OCI-M2 (cell line): ENCODE measurements around the gene EPS8L1.

Experiments
- DNase-seq: peaks from one replicate; lab custom pipeline; 2025; ENCODE audit not compliant: unreplicated experiment; lab: John Stamatoyannopoulos, UW

The EPS8L1 gene

GRCh38 chr19:55114566-55115145 lies 39.0 kb downstream of the EPS8L1 start:
- no peak for DNase-seq

- no peak for DNase-seq
Observed at GRCh38 chr19:55115446-55116065, 39.9 kb downstream of the EPS8L1 start.

- no peak for DNase-seq
Observed at GRCh38 chr19:55116232-55116858, 40.7 kb downstream of the EPS8L1 start.

- DNase-seq: no peak
Observed at GRCh38 chr19:55116859-55117662, 41.4 kb downstream of the EPS8L1 start, which contains the start of gene PPP1R12C. Gene PPP1R12C (minus strand): TSS chr19:55117637. CDS start chr19:55117543, 94 bp downstream.

GRCh38 chr19:55117663-55118391 lies 42.2 kb downstream of the EPS8L1 start:
- peak; percentile 84 for DNase-seq

- DNase-seq: no peak
Observed at GRCh38 chr19:55118401-55118991, 42.8 kb downstream of the EPS8L1 start.

- DNase-seq: no peak
Observed at GRCh38 chr19:55119053-55119452, 43.4 kb downstream of the EPS8L1 start.

GRCh38 chr19:55131421-55131820 lies 55.8 kb downstream of the EPS8L1 start:
- no peak for DNase-seq

GRCh38 chr19:55132453-55133129 lies 56.9 kb downstream of the EPS8L1 start:
- no peak for DNase-seq

- no peak for DNase-seq
Observed at GRCh38 chr19:55133639-55134444, 58.2 kb downstream of the EPS8L1 start.

GRCh38 chr19:55134736-55135135 lies 59.1 kb downstream of the EPS8L1 start:
- no peak for DNase-seq

- no peak for DNase-seq
Observed at GRCh38 chr19:55136399-55137102, 60.9 kb downstream of the EPS8L1 start.
